A549 treated with dexamethasone at 1 μM for 4 hours (cell line): ENCODE measurements around the gene LBX2. TPM values are rescaled to one million over a fixed set of nuclear protein-coding genes. Genes with fewer than 3 reads are reported as not detected.

ENCODE experiments used
- total RNA-seq: library from RNA; stranded (reverse); fragments of 200-300 nt; extraction: Qiagen RNA extraction; gene quantifications from 5 replicates; pipeline ENCODE4 v1.2.3, GENCODE V29; 2022

Gene LBX2
- 2.7 to 3.7 TPM (median 3.0 TPM) in 5 replicates for total RNA-seq

GRCh38 chr2:74499267-74499939, at the start of gene LBX2:
Gene LBX2, minus strand, starts transcription at chr2:74499603. Its CDS starts 66 bp downstream, at chr2:74499537.

GRCh38 chr2:74529357-74530238, 30.2 kb upstream of the LBX2 start, which contains the start of the genes AUP1 and HTRA2:
Gene AUP1, minus strand, starts transcription at chr2:74529706. Its CDS starts 77 bp downstream, at chr2:74529629.
Gene HTRA2, plus strand, starts transcription at chr2:74529933. Its CDS starts 74 bp downstream, at chr2:74530007.

GRCh38 chr2:74525717-74526648, 26.6 kb upstream of the LBX2 start, which contains the start of gene DQX1:
Gene DQX1, minus strand, starts transcription at chr2:74526231. Its CDS starts 502 bp downstream, at chr2:74525729.

GRCh38 chr2:74514368-74515270, 15.2 kb upstream of the LBX2 start, which contains the start of gene TLX2:
Gene TLX2, plus strand, starts transcription at chr2:74514450. Its CDS starts 357 bp downstream, at chr2:74514807.

GRCh38 chr2:74507145-74507925, 7.9 kb upstream of the LBX2 start, which contains the start of gene PCGF1:
Gene PCGF1, minus strand, starts transcription at chr2:74507695. Its CDS starts 27 bp downstream, at chr2:74507668.

GRCh38 chr2:74482801-74483674, 16.4 kb downstream of the LBX2 start, which contains the start of the genes CCDC142 and TTC31:
Gene CCDC142, minus strand, starts transcription at chr2:74482998. Its CDS starts 161 bp downstream, at chr2:74482837.
Gene TTC31, plus strand, starts transcription at chr2:74483081. Its CDS starts 15 bp downstream, at chr2:74483096.

GRCh38 chr2:74472086-74472944, 27.1 kb downstream of the LBX2 start, which contains the start of gene MRPL53:
Gene MRPL53, minus strand, starts transcription at chr2:74472680. Its CDS starts 20 bp downstream, at chr2:74472660.

GRCh38 chr2:74458132-74458937, 41.1 kb downstream of the LBX2 start, which contains the start of gene WBP1:
Gene WBP1, plus strand, starts transcription at chr2:74458438. Its CDS starts 165 bp downstream, at chr2:74458603.

GRCh38 chr2:74454654-74455511, 44.5 kb downstream of the LBX2 start, which contains the start of gene INO80B:
Gene INO80B, plus strand, starts transcription at chr2:74455087. Its CDS starts 30 bp downstream, at chr2:74455117.

Other genes with a start within 250 kb of the LBX2 start
- 0.15 to 0.34 TPM (median 0.28 TPM) in 5 replicates for gene SLC4A5, start 156.2 kb downstream of the LBX2 start, total RNA-seq
- 108 to 168 TPM (median 160 TPM) in 5 replicates for gene DCTN1, start 119.3 kb downstream of the LBX2 start, total RNA-seq
- 3.3 to 3.7 TPM (median 3.6 TPM) in 5 replicates for gene C2orf81, start 78.0 kb downstream of the LBX2 start, total RNA-seq
- gene WDR54, start 77.9 kb downstream of the LBX2 start, total RNA-seq: 75.2 to 80.4 TPM (median 77.7 TPM) in 5 replicates
- gene RTKN, start 57.7 kb downstream of the LBX2 start, total RNA-seq: 14.2 to 25.4 TPM (median 23.2 TPM) in 5 replicates
- 42.3 to 51.4 TPM (median 47.4 TPM) in 5 replicates for gene INO80B, start 44.5 kb downstream of the LBX2 start, total RNA-seq
- gene WBP1, start 41.2 kb downstream of the LBX2 start, total RNA-seq: 44.4 to 86.4 TPM (median 77.7 TPM) in 5 replicates
- 37.2 to 52.8 TPM (median 51.3 TPM) in 5 replicates for gene MOGS, start 34.2 kb downstream of the LBX2 start, total RNA-seq
- 108 to 154 TPM (median 133 TPM) in 5 replicates for gene MRPL53, start 26.9 kb downstream of the LBX2 start, total RNA-seq
- gene CCDC142, start 16.6 kb downstream of the LBX2 start, total RNA-seq: 6.6 to 14.5 TPM (median 12.6 TPM) in 5 replicates
- 10.6 to 16.6 TPM (median 15.0 TPM) in 5 replicates for gene TTC31, start 16.5 kb downstream of the LBX2 start, total RNA-seq
- gene PCGF1, start 8.1 kb upstream of the LBX2 start, total RNA-seq: 29.3 to 38.9 TPM (median 31.6 TPM) in 5 replicates
- gene TLX2, start 14.8 kb upstream of the LBX2 start, total RNA-seq: 0.17 to 0.31 TPM (median 0.21 TPM) in 5 replicates
- gene DQX1, start 26.6 kb upstream of the LBX2 start, total RNA-seq: 0.07 to 0.15 TPM (median 0.08 TPM) in 3 of 5 replicates, not detected in the others
- 176 to 254 TPM (median 231 TPM) in 5 replicates for gene AUP1, start 30.1 kb upstream of the LBX2 start, total RNA-seq
- gene HTRA2, start 30.3 kb upstream of the LBX2 start, total RNA-seq: 31.4 to 39.0 TPM (median 38.8 TPM) in 5 replicates
- gene LOXL3, start 54.3 kb upstream of the LBX2 start, total RNA-seq: 0.22 to 0.58 TPM (median 0.35 TPM) in 5 replicates
- gene DOK1, start 55.1 kb upstream of the LBX2 start, total RNA-seq: 3.5 to 5.2 TPM (median 4.4 TPM) in 5 replicates
- gene M1AP, start 148.7 kb upstream of the LBX2 start, total RNA-seq: not detected in 5 replicates
- 8.4 to 13.4 TPM (median 11.8 TPM) in 5 replicates for gene SEMA4F, start 154.6 kb upstream of the LBX2 start, total RNA-seq